ENCODE data around the gene OTUD7B.

The OTUD7B gene

GRCh38 chr1:149987297-149987595, 23.3 kb downstream of the OTUD7B start:
- H3K27me3 ChIP-seq (ENCODE audit: insufficient read depth, low read length) = no peaks in the 10 kb centered on the region
- no peaks in the 10 kb centered on the region for H3K4me1 ChIP-seq (ENCODE audit: insufficient read depth, low read length, severe bottlenecking)
- no peak overlapping the region for H3K4me3 ChIP-seq (ENCODE audit: low read depth, low read length, poor library complexity, severe bottlenecking)
- TF ChIP-seq CTCF (IDR thresholded peaks at IDR 0.05; ENCODE audit: low read length) (no peak), EZH2 (IDR thresholded peaks at IDR 0.05; ENCODE audit: borderline replicate concordance, low read length) (no peak)
- no peak overlapping the region for H3K4me2 ChIP-seq (ENCODE audit: low read length)
- H3F3A ChIP-seq (ENCODE audit: insufficient read depth, low read length) = no peaks in the 10 kb centered on the region
- H4K20me1 ChIP-seq (ENCODE audit: insufficient read depth, low read length) = no peaks in the 10 kb centered on the region
- no peaks in the 10 kb centered on the region for H3K9me3 ChIP-seq (ENCODE audit: low read length)
- no peaks in the 10 kb centered on the region for H3K9me2 ChIP-seq (ENCODE audit: low read depth, low read length)
- no peak overlapping the region for H2AFZ ChIP-seq (ENCODE audit: low read length)
- H3K79me2 ChIP-seq (ENCODE audit: insufficient read depth, low read length) = no peaks in the 10 kb centered on the region
- H3K36me3 ChIP-seq (ENCODE audit: insufficient read depth, low read length) = no peaks in the 10 kb centered on the region
- H3K27ac ChIP-seq (ENCODE audit: low read depth, low read length, poor library complexity, severe bottlenecking) = no peak overlapping the region
- no peak overlapping the region for H3K9ac ChIP-seq (ENCODE audit: low read length)

- H3K4me2 ChIP-seq (ENCODE audit: low read length) = no peak overlapping the region
- no peaks in the 10 kb centered on the region for H3K79me2 ChIP-seq (ENCODE audit: insufficient read depth, low read length)
- no peak overlapping the region for H3K27ac ChIP-seq (ENCODE audit: low read depth, low read length, poor library complexity, severe bottlenecking)
These were observed 23.8 kb downstream of the OTUD7B start for GRCh38 chr1:149986486-149987296.

GRCh38 chr1:149979972-149980540, 30.5 kb downstream of the OTUD7B start:
- no peak overlapping the region for H3K4me3 ChIP-seq (ENCODE audit: low read depth, low read length, poor library complexity, severe bottlenecking)
- H3K27me3 ChIP-seq (ENCODE audit: insufficient read depth, low read length) = no peaks in the 10 kb centered on the region
- H2AFZ ChIP-seq (ENCODE audit: low read length) = no peak overlapping the region
- H3K9ac ChIP-seq (ENCODE audit: low read length) = no peak overlapping the region
- no peaks in the 10 kb centered on the region for H4K20me1 ChIP-seq (ENCODE audit: insufficient read depth, low read length)
- H3K79me2 ChIP-seq (ENCODE audit: insufficient read depth, low read length) = no peaks in the 10 kb centered on the region
- H3F3A ChIP-seq (ENCODE audit: insufficient read depth, low read length) = no peaks in the 10 kb centered on the region
- TF ChIP-seq EZH2 (IDR thresholded peaks at IDR 0.05; ENCODE audit: borderline replicate concordance, low read length) = no peak
- no peak for TF ChIP-seq CTCF (IDR thresholded peaks at IDR 0.05; ENCODE audit: low read length)
- no peak overlapping the region for H3K4me2 ChIP-seq (ENCODE audit: low read length)
- no peaks in the 10 kb centered on the region for H3K9me2 ChIP-seq (ENCODE audit: low read depth, low read length)
- H3K9me3 ChIP-seq (ENCODE audit: low read length) = no peaks in the 10 kb centered on the region
- H3K27ac ChIP-seq (ENCODE audit: low read depth, low read length, poor library complexity, severe bottlenecking) = no peak overlapping the region
- no peaks in the 10 kb centered on the region for H3K4me1 ChIP-seq (ENCODE audit: insufficient read depth, low read length, severe bottlenecking)
- H3K36me3 ChIP-seq (ENCODE audit: insufficient read depth, low read length) = no peaks in the 10 kb centered on the region

More at GRCh38 chr1:149986486-149987296, 23.8 kb downstream of the OTUD7B start:
- TF ChIP-seq CTCF (IDR thresholded peaks at IDR 0.05; ENCODE audit: low read length) (no peak), EZH2 (IDR thresholded peaks at IDR 0.05; ENCODE audit: borderline replicate concordance, low read length) (no peak)
- Histone ChIP-seq H3K4me1 (ENCODE audit: insufficient read depth, low read length, severe bottlenecking) (no peaks in the 10 kb centered on the region), H3K27me3 (ENCODE audit: insufficient read depth, low read length) (no peaks in the 10 kb centered on the region), H3K9me2 (ENCODE audit: low read depth, low read length) (no peaks in the 10 kb centered on the region), H4K20me1 (ENCODE audit: insufficient read depth, low read length) (no peaks in the 10 kb centered on the region), H3K9me3 (ENCODE audit: low read length) (no peaks in the 10 kb centered on the region), H3K36me3 (ENCODE audit: insufficient read depth, low read length) (no peaks in the 10 kb centered on the region), H3K4me3 (ENCODE audit: low read depth, low read length, poor library complexity, severe bottlenecking) (no peak overlapping the region), H3K9ac (ENCODE audit: low read length) (no peak overlapping the region), H3F3A (ENCODE audit: insufficient read depth, low read length) (no peaks in the 10 kb centered on the region), H2AFZ (ENCODE audit: low read length) (no peak overlapping the region)
